ENCODE results near the gene PMP22. TPM values are rescaled to one million over a fixed set of nuclear protein-coding genes. Genes with fewer than 3 reads are reported as not detected.

PMP22 gene
- total and polyA plus RNA-seq, 2 of the 13 experiments (the other 11 are each of a cell fraction or from before 2014, with no cell fraction given): 5.7 to 6.2 TPM

GRCh38 chr17:15197229-15197628 lies 67.9 kb downstream of the PMP22 start (continued):
- TF ChIP-seq TIGD3 (CRISPR knock-in tag; IDR thresholded peaks at IDR 0.05; ENCODE audit: borderline replicate concordance) (no peak), ZNF879 (CRISPR knock-in tag; IDR thresholded peaks at IDR 0.05) (no peak), ZNF101 (CRISPR knock-in tag; IDR thresholded peaks at IDR 0.05; ENCODE audit: borderline replicate concordance, low read depth) (no peak), ZFP41 (CRISPR knock-in tag; IDR thresholded peaks at IDR 0.05; ENCODE audit: borderline replicate concordance) (no peak), ZFP36L2 (CRISPR knock-in tag; IDR thresholded peaks at IDR 0.05) (no peak), ZNF780A (CRISPR knock-in tag; IDR thresholded peaks at IDR 0.05) (no peak), ZNF672 (CRISPR knock-in tag; IDR thresholded peaks at IDR 0.05) (no peak)

GRCh38 chr17:15194859-15195277 lies 70.3 kb downstream of the PMP22 start:
- ChIA-PET CTCF (ENCODE audit: low intra/inter-chr PET ratio, low total read pairs) (no interaction called here), POLR2A (no interaction called here)
- FAIRE-seq (no peak), ATAC-seq (no peak), DNase-seq (ENCODE audit: low spot score) (no peak)
- WGBS (ENCODE audit: low lambda C conversion rate): 0% methylated on average over 1 of the region's 1 CpG
- no peak overlapping the region for H2AFZ ChIP-seq (ENCODE audit: low read length)
- no peaks in the 10 kb centered on the region for H3K36me3 ChIP-seq (replicated peaks in 1 of 2; ENCODE audit: control insufficient read depth in 1 of 2, insufficient read depth in 2 of 2, low read length in 2 of 2)
- no peaks in the 10 kb centered on the region for H3K79me2 ChIP-seq (ENCODE audit: insufficient read depth, low read length)
- H4K20me1 ChIP-seq (ENCODE audit: insufficient read depth, low read length): no peaks in the 10 kb centered on the region
- H3K27ac ChIP-seq (ENCODE audit: extremely low read length, insufficient read depth, low read length): no peak overlapping the region
- in situ Hi-C loops (cut with HindIII; ENCODE audit: extremely low pct_ligation_motif_present, low pct_unique_long_range_greater_than_20kb): no loop called here
- H3K27me3 ChIP-seq (ENCODE audit: control insufficient read depth in 1 of 2, insufficient read depth in 2 of 2, low read length in 2 of 2): peaks cover 0 to 4% of the 10 kb centered on the region in 2 experiments; a peak in 1 of 5 replicates
- H3K9ac ChIP-seq (ENCODE audit: insufficient read depth, low read depth, low read length): no peak overlapping the region
- no peak overlapping the region for H3K4me3 ChIP-seq (replicated peaks in 1 of 3; ENCODE audit: insufficient read depth in 1 of 3, low read depth in 2 of 3, low read length in 3 of 3)
- no peaks in the 10 kb centered on the region for H3K4me1 ChIP-seq (ENCODE audit: insufficient read depth, low read length)
- peaks cover 19% of the 10 kb centered on the region; the same call in 1 of the 2 replicates for H3K9me3 ChIP-seq (ENCODE audit: low read length)
- TF ChIP-seq ZNF704 (CRISPR knock-in tag; IDR thresholded peaks at IDR 0.05; ENCODE audit: borderline replicate concordance) (no peak), SATB2 (CRISPR knock-in tag; IDR thresholded peaks at IDR 0.05) (no peak), ZNF264 (CRISPR knock-in tag; IDR thresholded peaks at IDR 0.05) (no peak)
- no peak overlapping the region for H3K4me2 ChIP-seq (ENCODE audit: low read depth, low read length)
- no TSS peak for BruUV-seq (replicated peaks)
- intact Hi-C loops (cut with micrococcal nuclease; ENCODE audit: unreplicated experiment): no loop called here

All from HepG2 (cell line).